ENCODE results near the gene DLG2. TPM values are rescaled to one million over a fixed set of nuclear protein-coding genes. Genes with fewer than 3 reads are reported as not detected.

DLG2 gene
- total and polyA plus RNA-seq, 2 donors (not counting 3 experiments of a cell fraction or from before 2014, with no cell fraction given): 0.15 to 1.1 TPM

GRCh38 chr11:83687787-83688186 is 1939.4 kb downstream of the DLG2 start:
- ChIA-PET POLR2A (no interaction called here), CTCF (no interaction called here)
- no peaks in the 10 kb centered on the region for H3K9me1 ChIP-seq (replicated peaks; ENCODE audit: control insufficient read depth, extremely low read depth, insufficient read depth, low read length)
- H3K27ac ChIP-seq (ENCODE audit: insufficient read depth, low read depth, low read length): no peak overlapping the region
- no peaks in the 10 kb centered on the region for H3K9me3 ChIP-seq (replicated peaks; ENCODE audit: control insufficient read depth, insufficient read depth, low read length)
- no peaks in the 10 kb centered on the region for H3K4me1 ChIP-seq (ENCODE audit: control insufficient read depth, extremely low read depth, insufficient read depth, low read length)
- TF ChIP-seq POLR2AphosphoS5 (IDR thresholded peaks at IDR 0.05; ENCODE audit: insufficient read depth, low read depth, low read length): no peak
- no peaks in the 10 kb centered on the region for H4K20me1 ChIP-seq (replicated peaks; ENCODE audit: control insufficient read depth, extremely low read depth, insufficient read depth, low read length)
- H3K9ac ChIP-seq (replicated peaks; ENCODE audit: extremely low read depth, insufficient read depth, low read length): no peak overlapping the region
- intact Hi-C loops (cut with micrococcal nuclease) (no loop called here), dilution Hi-C loops (cut with MboI; ENCODE audit: extremely low pct_ligation_motif_present, low sequenced_read_pairs) (no loop called here)
- no TSS peak for BruUV-seq (replicated peaks)
- no peak overlapping the region for H3K4me3 ChIP-seq (replicated peaks in 1 of 3; ENCODE audit: insufficient read depth in 1 of 3, low read depth in 1 of 3, low read length in 3 of 3)
- H3K79me2 ChIP-seq (ENCODE audit: control insufficient read depth, insufficient read depth, low read length): no peaks in the 10 kb centered on the region
- FAIRE-seq: no peak
- no peak overlapping the region for H3K4me2 ChIP-seq (ENCODE audit: insufficient read depth, low read length)
- DNase-seq (ENCODE audit: low read depth, low spot score): no peak
- H3K27me3 ChIP-seq (ENCODE audit: control insufficient read depth in 2 of 2, insufficient read depth in 2 of 2, low read length in 2 of 2): no peaks in the 10 kb centered on the region
- H3K36me3 ChIP-seq (ENCODE audit: control insufficient read depth in 2 of 2, extremely low read depth in 1 of 2, insufficient read depth in 2 of 2, low read length in 2 of 2): no peaks in the 10 kb centered on the region
- no peak overlapping the region for H2AFZ ChIP-seq (ENCODE audit: low read depth, low read length)

- dilution Hi-C loops (cut with MboI; ENCODE audit: extremely low pct_ligation_motif_present, low sequenced_read_pairs): no loop called here
Observed at GRCh38 chr11:83685730-83686129, 1941.4 kb downstream of the DLG2 start.

More at GRCh38 chr11:83685730-83686129, 1941.4 kb downstream of the DLG2 start:
- DNase-seq (ENCODE audit: low read depth, low spot score): no peak
- TF ChIP-seq CTCF (IDR thresholded peaks at IDR 0.05; ENCODE audit: extremely low read depth in 1 of 2, insufficient read depth in 1 of 2, low read depth in 1 of 2, low read length in 2 of 2) (no peak), POLR2A (IDR thresholded peaks at IDR 0.05; ENCODE audit: low read depth, low read length) (no peak), FOS (IDR thresholded peaks at IDR 0.05; ENCODE audit: borderline replicate concordance, insufficient read depth, low read length) (no peak), MAX (IDR thresholded peaks at IDR 0.05; ENCODE audit: insufficient read depth, insufficient read length) (no peak), POLR2AphosphoS5 (IDR thresholded peaks at IDR 0.05; ENCODE audit: insufficient read depth, low read depth, low read length) (no peak), GATA2 (IDR thresholded peaks at IDR 0.05; ENCODE audit: insufficient read depth, insufficient read length, low read depth, low read length) (no peak), MYC (IDR thresholded peaks at IDR 0.05; ENCODE audit: low read depth, low read length) (no peak), EZH2 (IDR thresholded peaks at IDR 0.05; ENCODE audit: borderline replicate concordance, low read depth, low read length, severe bottlenecking) (no peak), JUN (IDR thresholded peaks at IDR 0.05; ENCODE audit: borderline replicate concordance, insufficient read depth, insufficient read length, low read depth) (no peak)
- CTCF ChIA-PET: no interaction called here
- no peak overlapping the region for H3K9ac ChIP-seq (replicated peaks; ENCODE audit: extremely low read depth, insufficient read depth, low read length)
- H3K4me2 ChIP-seq (ENCODE audit: insufficient read depth, low read length): no peak overlapping the region
- no TSS peak for BruUV-seq (replicated peaks)
- intact Hi-C loops (cut with micrococcal nuclease): no loop called here
- H3K9me3 ChIP-seq (replicated peaks; ENCODE audit: control insufficient read depth, insufficient read depth, low read length): no peaks in the 10 kb centered on the region
- H4K20me1 ChIP-seq (replicated peaks; ENCODE audit: control insufficient read depth, extremely low read depth, insufficient read depth, low read length): no peaks in the 10 kb centered on the region
- no peaks in the 10 kb centered on the region for H3K27me3 ChIP-seq (ENCODE audit: control insufficient read depth in 2 of 2, insufficient read depth in 2 of 2, low read length in 2 of 2)
- POLR2A ChIA-PET: no interaction called here
- FAIRE-seq: no peak
- no peak overlapping the region for H3K4me3 ChIP-seq (replicated peaks in 1 of 3; ENCODE audit: insufficient read depth in 1 of 3, low read depth in 1 of 3, low read length in 3 of 3)
- H3K9me1 ChIP-seq (replicated peaks; ENCODE audit: control insufficient read depth, extremely low read depth, insufficient read depth, low read length): no peaks in the 10 kb centered on the region
- no peak overlapping the region for H3K27ac ChIP-seq (ENCODE audit: insufficient read depth, low read depth, low read length)
- H3K4me1 ChIP-seq (ENCODE audit: control insufficient read depth, extremely low read depth, insufficient read depth, low read length): no peaks in the 10 kb centered on the region
- no peaks in the 10 kb centered on the region for H3K79me2 ChIP-seq (ENCODE audit: control insufficient read depth, insufficient read depth, low read length)
- no peaks in the 10 kb centered on the region for H3K36me3 ChIP-seq (ENCODE audit: control insufficient read depth in 2 of 2, extremely low read depth in 1 of 2, insufficient read depth in 2 of 2, low read length in 2 of 2)
- no peak overlapping the region for H2AFZ ChIP-seq (ENCODE audit: low read depth, low read length)
